Measurements from ENCODE around the gene PTCD1. TPM values are rescaled to one million over a fixed set of nuclear protein-coding genes. Genes with fewer than 3 reads are reported as not detected.
A peak's percentile ranks its signal among the peaks of the same experiment; 100 is the strongest.
"Not testable (repeated sequence)": the region's sequence is repeated elsewhere in the genome, so short reads cannot be mapped to it uniquely, and the experiment has no call there.

The PTCD1 gene
- total RNA-seq, 8 experiments from 2014 or later, result 4.9 to 18.9 (median 7.1) TPM

DNA sequence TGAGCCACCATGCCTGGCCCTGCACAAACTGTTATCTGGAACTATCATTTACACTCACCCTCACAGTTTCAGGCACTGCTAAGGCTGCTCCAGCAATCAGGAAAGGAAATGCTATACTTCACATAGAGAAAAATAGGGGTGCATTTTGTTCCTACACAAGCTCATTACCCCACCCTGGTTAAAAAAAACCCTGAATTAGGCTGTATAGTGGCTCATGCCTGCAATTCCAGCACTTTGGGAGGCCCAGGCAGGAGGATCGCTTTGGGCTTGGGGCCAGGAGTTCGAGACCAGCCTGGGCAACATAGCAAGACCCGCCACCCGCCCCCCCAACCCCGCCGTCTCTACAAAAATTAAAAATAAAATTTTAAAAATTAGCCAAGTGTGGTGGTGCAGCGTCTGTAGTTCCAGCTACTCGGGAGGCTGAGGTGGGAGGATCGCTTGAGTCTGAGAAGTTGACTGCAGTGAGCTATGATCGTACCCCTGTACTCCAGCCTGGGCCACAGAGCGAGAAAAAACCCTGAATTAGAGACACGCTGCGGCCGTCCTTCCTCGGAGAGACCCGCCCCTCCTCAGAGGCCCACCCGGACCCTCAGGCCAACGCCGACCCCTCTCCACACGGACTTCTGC lies 539 bp downstream of the PTCD1 start:
- in situ Hi-C loops (cut with MboI; ENCODE audit: low pct_unique_long_range_greater_than_20kb in 2 of 9, low sequenced_read_pairs in 9 of 9, unreplicated experiment in 9 of 9), result no loop called here
- WGBS, 10 experiments, result 0 to 30% (median 0%) methylated on average over 4 to 6 of the region's 20 CpGs; no CpG with 5 or more reads in 7 of the 10 experiments

DNA sequence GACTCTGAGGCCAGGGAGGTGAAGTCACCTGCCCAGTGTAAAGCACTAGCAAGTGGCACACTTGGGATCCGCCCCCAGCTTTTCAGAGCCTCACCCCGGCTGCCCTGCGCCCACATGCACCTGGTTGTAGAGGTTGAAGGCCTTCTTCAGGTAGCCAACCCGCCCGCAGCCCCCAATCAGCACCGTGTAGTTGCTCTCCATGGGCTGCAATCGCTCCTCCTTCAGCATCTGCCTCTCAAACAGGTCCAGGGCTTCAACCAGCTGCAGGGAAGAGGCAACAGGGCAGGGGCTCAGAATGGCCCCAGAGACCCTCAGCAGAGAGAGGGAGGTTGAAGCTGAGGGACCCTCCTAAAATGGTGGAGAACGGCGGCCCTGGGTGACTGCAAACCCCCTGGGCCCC lies 5.4 kb downstream of the PTCD1 start:
- in situ Hi-C loops (cut with MboI; ENCODE audit: low pct_unique_long_range_greater_than_20kb in 2 of 9, low sequenced_read_pairs in 9 of 9, unreplicated experiment in 9 of 9), result no loop called here
- no peak overlapping the region for H3K27ac ChIP-seq
- 67% methylated on average over 1 of the region's 9 CpGs; no CpG with 5 or more reads in 9 of the 10 experiments for WGBS, 10 experiments
- no peak overlapping the region for H3K4me3 ChIP-seq
- no peak for ATAC-seq (replicated peaks in 6 of 8)
- peaks cover 0 to 5% of the 10 kb centered on the region in 2 donors for H3K4me1 ChIP-seq (replicated peaks in 1 of 2)

More for the DNA sequence above, 539 bp downstream of the PTCD1 start:
- Histone ChIP-seq H3K27ac (peak overlapping the region; percentile 45 to 81), H3K4me3 (peak overlapping the region; percentile 70 to 94 (median 90)), H3K4me1 (replicated peaks in 1 of 2) (peaks cover 9 to 13% of the 10 kb centered on the region in 2 donors)
- ATAC-seq (replicated peaks in 6 of 8), result peak; percentile 14 to 34 (median 22)

DNA sequence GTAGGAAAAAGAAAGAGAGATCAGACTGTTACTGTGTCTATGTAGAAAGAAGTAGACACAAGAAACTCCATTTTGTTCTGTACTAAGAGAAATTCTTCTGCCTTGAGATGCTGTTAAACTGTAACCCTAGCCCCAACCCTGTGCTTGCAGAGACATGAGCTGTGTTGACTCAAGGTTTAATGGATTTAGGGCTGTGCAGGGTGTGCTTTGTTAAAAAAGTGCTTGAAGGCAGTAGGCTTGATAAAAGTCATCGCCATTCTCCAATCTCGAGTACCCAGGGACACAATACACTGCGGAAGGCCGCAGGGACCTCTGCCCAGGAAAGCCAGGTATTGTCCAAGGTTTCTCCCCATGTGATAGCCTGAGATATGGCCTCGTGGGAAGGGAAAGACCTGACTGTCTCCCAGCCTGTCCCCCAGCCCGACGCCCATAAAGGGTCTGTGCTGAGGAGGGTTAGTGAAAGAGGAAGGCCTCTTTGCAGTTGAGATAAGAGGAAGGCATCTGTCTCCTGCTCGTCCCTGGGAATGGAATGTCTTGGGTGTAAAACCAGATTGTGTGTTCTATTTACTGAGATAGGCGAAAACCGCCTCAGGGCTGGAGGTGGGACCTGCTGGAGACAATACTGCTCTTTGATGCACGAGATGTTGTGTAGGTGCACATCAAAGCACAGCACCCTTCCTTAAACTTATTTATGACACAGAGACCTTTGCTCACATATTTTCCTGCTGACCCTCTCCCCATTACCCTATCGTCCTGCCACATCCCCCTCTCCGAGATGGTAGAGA lies 6.7 kb downstream of the PTCD1 start:
- H3K4me1 ChIP-seq (replicated peaks in 1 of 2); H3K4me3 ChIP-seq; ATAC-seq (replicated peaks in 6 of 8); H3K27ac ChIP-seq; in situ Hi-C loops (cut with MboI; ENCODE audit: low pct_unique_long_range_greater_than_20kb in 2 of 9, low sequenced_read_pairs in 9 of 9, unreplicated experiment in 9 of 9): not testable (repeated sequence)
- 83 to 100% (median 100%) methylated on average over 1 to 5 of the region's 13 CpGs; no CpG with 5 or more reads in 2 of the 10 experiments for WGBS, 10 experiments

DNA sequence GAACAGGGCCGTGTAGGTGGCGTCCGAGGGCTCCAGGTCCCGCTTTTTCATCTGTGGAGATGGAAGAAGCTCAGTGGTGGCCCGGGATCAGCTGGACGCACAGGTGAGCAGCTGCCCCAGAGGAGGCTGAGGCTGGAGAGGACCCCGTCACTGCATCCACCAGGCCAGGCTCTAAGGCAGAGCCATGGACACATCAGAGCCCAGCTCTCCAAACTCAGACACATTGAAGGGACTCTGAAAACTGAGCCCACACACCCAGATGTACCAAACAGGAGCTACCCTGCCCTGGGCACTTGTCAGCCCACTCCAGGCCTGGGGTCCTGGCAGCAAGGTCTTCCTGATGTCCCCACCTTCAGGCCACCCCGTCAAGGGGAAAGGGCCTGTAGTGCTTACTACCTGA lies 8.8 kb downstream of the PTCD1 start:
- Histone ChIP-seq H3K27ac (no peak overlapping the region), H3K4me3 (no peak overlapping the region), H3K4me1 (replicated peaks in 1 of 2) (no peaks in the 10 kb centered on the region)
- WGBS, 10 experiments, result 76 to 100% (median 90%) methylated on average over 1 to 7 of the region's 8 CpGs; no CpG with 5 or more reads in 6 of the 10 experiments
- ATAC-seq (replicated peaks in 6 of 8), result no peak
- in situ Hi-C loops (cut with MboI; ENCODE audit: low pct_unique_long_range_greater_than_20kb in 2 of 9, low sequenced_read_pairs in 9 of 9, unreplicated experiment in 9 of 9), result no loop called here

DNA sequence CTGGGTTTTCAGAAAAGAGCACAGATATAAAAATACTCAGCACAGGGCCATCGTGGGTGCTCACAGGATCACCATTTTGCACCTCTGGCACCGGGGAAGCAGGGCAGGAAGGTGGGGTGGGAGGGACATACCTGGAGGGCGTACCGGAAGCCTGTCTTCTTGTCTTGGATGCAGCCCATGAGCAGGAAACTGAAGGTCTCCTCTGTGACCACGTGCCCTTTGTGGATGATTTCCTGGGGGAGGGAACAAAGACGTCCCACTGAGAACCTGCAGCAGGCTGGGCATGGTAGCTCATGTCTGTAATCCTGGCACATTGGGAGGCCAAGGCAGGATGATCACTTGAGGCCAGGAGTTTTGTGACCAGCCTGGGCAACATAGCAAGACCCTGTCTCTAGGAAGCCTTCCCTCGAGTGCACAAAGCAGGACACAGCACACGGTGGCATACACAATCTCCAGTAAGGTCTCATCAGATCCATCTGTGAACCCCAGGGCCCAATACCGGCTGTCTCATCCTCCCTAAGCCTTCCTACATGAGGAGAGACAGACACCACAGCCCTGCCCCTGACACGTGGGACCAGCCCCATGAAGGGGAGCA lies 9.5 kb downstream of the PTCD1 start:
- Histone ChIP-seq H3K4me1 (replicated peaks in 1 of 2) (no peaks in the 10 kb centered on the region), H3K27ac (no peak overlapping the region), H3K4me3 (no peak overlapping the region)
- ATAC-seq (replicated peaks in 6 of 8), result no peak
- 50 to 100% (median 89%) methylated on average over 1 to 3 of the region's 10 CpGs; no CpG with 5 or more reads in 4 of the 10 experiments for WGBS, 10 experiments
- in situ Hi-C loops (cut with MboI; ENCODE audit: low pct_unique_long_range_greater_than_20kb in 2 of 9, low sequenced_read_pairs in 9 of 9, unreplicated experiment in 9 of 9), result no loop called here

DNA sequence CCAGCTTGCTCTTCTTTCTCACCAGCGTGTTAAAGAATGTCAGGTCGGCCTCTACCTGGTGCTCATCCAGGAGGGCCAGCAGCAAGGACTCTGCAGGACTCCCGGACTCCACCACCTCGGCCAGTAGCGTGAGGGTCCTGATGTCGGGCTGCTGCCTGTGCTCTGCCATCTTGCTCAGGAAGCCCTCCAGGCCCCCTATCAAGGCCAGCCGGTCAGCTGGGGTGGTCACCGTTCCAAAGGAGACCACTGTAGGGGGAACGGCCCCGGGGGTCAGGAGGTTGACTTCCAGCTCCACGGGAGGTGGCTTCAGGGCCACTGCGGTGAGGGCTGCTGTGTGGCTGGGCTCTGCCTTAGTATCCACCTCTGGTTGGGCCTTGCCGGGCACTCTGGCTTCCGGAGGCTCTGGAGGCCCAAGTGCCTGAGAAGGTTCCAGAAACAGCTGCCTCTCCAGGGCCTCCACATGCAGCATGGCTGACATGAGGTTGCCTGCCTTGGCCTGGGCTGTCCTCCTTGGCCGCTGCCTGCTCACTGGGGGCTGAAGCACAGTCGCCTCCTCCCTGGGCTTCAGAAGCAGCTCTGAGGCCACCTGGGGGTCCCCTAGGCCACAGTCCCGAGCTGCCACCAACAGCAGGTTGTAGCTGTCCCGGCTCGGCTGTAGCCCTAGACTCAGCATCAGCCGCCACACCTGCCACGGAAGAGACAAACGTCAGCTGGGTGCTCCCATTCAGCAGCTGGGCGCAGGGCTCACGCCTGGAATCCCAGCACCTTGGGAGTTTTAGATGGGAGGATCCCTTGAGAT lies 13.5 kb downstream of the PTCD1 start:
- Histone ChIP-seq H3K27ac (no peak overlapping the region), H3K4me3 (no peak overlapping the region), H3K4me1 (replicated peaks in 1 of 2) (no peaks in the 10 kb centered on the region)
- peak in 1 of 8 experiments; percentile 10 for ATAC-seq (replicated peaks in 6 of 8)
- 40 to 100% (median 75%) methylated on average over 1 to 6 of the region's 24 CpGs; no CpG with 5 or more reads in 4 of the 10 experiments for WGBS, 10 experiments
- in situ Hi-C loops (cut with MboI; ENCODE audit: low pct_unique_long_range_greater_than_20kb in 2 of 9, low sequenced_read_pairs in 9 of 9, unreplicated experiment in 9 of 9), result no loop called here

DNA sequence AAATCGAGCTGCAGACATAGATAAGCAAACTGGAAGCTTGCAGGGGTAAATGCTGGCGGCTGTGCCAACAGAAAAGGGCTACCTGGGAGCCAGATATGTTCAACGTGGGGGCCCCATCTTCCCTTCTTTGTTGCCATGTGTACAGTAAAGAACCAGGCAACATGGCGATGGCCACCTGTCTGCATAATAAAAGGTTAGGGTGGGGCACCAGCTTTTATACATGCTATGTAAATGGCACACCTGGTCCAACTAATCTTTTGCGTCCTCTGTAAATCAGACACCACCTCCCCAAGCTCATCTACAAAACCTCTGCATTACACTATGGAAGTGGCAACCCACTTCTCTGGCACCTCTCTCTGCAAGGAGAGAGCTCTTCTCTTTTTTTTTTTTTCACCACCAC lies 16.0 kb downstream of the PTCD1 start:
- 0 to 100% (median 73%) methylated on average over 1 to 4 of the region's 5 CpGs; no CpG with 5 or more reads in 2 of the 10 experiments for WGBS, 10 experiments
- H3K27ac ChIP-seq, result no peak overlapping the region
- in situ Hi-C loops (cut with MboI; ENCODE audit: low pct_unique_long_range_greater_than_20kb in 2 of 9, low sequenced_read_pairs in 9 of 9, unreplicated experiment in 9 of 9), result no loop called here
- peak in 1 of 8 experiments; percentile 10 for ATAC-seq (replicated peaks in 6 of 8)
- no peaks in the 10 kb centered on the region for H3K4me1 ChIP-seq (replicated peaks in 1 of 2)
- no peak overlapping the region for H3K4me3 ChIP-seq

DNA sequence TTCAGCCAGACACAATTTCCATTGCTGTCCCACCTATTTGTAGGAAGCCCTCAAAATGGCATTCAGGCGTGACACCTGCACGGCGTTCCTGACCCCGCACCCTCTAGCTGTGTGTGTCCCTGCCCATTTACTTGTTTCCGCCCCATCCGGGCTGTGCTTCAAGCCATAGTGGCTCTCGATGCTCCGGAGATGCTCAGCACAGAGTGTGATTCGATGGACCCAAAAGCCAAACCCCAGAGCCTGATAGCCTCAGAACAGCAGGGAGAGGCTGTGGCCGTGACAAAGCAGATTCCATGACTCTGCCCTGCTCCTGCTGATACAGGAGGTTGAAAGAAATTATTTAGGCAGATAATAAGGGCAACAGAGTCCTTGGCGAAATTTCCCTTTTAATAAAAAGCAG lies 16.4 kb downstream of the PTCD1 start:
- Histone ChIP-seq H3K4me3 (no peak overlapping the region), H3K4me1 (replicated peaks in 1 of 2) (no peaks in the 10 kb centered on the region), H3K27ac (no peak overlapping the region)
- in situ Hi-C loops (cut with MboI; ENCODE audit: low pct_unique_long_range_greater_than_20kb in 2 of 9, low sequenced_read_pairs in 9 of 9, unreplicated experiment in 9 of 9), result no loop called here
- WGBS, 10 experiments, result 52 to 100% (median 98%) methylated on average over 1 to 7 of the region's 11 CpGs; no CpG with 5 or more reads in 2 of the 10 experiments
- peak in 1 of 8 experiments; percentile 74 for ATAC-seq (replicated peaks in 6 of 8)

DNA sequence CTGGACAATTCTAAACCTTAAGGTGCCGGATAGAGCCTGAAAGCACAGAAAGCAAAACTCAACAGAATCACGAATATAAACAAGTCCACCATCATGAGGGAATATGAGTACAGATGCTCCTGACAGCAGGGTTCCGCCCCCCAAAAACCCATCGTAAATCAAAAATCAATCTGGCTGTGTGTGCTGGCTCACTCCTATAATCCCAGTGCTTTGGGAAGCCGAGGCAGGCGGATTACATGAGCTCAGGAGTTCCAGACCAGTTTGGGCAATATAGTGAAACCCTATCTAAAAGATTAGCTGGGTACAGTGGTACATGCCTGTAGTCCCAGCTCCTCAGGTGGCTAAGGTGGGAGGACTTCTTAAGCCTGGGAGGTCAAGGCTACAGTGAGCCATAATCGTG lies 17.6 kb downstream of the PTCD1 start:
- in situ Hi-C loops (cut with MboI; ENCODE audit: low pct_unique_long_range_greater_than_20kb in 2 of 9, low sequenced_read_pairs in 9 of 9, unreplicated experiment in 9 of 9), result no loop called here
- Histone ChIP-seq H3K4me3 (no peak overlapping the region), H3K27ac (no peak overlapping the region), H3K4me1 (replicated peaks in 1 of 2) (no peaks in the 10 kb centered on the region)
- 12 to 98% (median 90%) methylated on average over 3 to 6 of the region's 7 CpGs; no CpG with 5 or more reads in 1 of the 10 experiments for WGBS, 10 experiments
- peak in 1 of 8 experiments; percentile 5 for ATAC-seq (replicated peaks in 6 of 8)

DNA sequence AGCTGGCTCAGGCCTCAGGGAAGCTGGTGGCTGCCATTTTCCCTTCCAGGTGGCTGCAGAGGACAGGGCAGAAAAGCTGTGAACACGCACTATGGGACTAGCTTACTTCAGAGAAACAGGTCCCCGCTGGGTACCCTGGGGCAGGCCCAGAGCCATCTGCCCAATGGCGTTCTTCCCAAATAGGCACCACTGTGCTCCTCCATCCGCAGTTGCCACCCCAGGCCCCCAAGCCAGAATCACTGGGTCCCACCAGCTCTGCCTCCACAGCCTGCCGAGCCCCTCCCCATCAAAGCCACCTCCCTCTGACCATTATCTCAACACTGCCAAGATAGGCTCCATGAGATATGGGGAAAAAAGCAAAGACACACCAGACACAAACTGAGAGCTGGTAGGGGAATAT lies 18.4 kb downstream of the PTCD1 start:
- in situ Hi-C loops (cut with MboI; ENCODE audit: low pct_unique_long_range_greater_than_20kb in 2 of 9, low sequenced_read_pairs in 9 of 9, unreplicated experiment in 9 of 9), result no loop called here
- Histone ChIP-seq H3K27ac (no peak overlapping the region), H3K4me1 (replicated peaks in 1 of 2) (no peaks in the 10 kb centered on the region), H3K4me3 (no peak overlapping the region)
- 84 to 100% (median 96%) methylated on average over 1 to 3 of the region's 5 CpGs; no CpG with 5 or more reads in 4 of the 10 experiments for WGBS, 10 experiments
- ATAC-seq (replicated peaks in 6 of 8), result peak in 3 of 8 experiments; percentile 4 to 19 (median 13)

DNA sequence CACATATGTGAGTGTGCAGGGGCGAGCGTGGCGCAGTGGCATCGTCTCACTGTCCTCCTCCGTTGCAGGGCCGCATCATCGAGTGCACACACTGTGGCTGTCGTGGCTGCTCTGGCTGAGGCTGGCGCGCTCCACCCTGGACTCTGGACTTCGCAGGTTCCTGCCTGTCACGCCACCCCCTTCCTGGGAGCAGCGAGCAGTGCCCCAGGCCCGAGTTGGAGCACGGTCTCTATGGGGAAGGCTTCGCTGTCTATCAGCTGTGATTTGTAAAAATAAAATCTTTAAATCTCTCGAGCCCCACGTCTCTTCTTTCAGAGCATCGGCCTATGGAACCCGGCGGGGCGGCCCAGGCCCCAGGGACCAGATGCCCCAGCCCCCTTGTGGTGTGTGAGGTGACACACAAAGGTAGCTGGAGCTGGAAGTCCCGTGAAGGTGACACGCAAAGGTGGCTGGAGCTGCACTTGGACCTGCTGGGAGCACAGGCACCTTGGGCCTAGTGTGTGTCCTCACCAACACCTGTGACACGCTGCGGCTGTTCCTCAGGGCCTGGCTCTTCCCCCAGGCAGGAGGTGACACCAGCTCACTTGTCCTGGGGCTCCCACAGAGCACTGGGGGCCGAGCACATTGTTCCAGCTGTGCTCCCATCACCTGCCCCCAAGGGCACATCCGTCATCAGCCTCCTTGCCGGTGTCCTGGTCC lies 19.1 kb downstream of the PTCD1 start:
- peak in 7 of 8 experiments; percentile 4 to 33 (median 31) for ATAC-seq (replicated peaks in 6 of 8)
- Histone ChIP-seq H3K27ac (no peak overlapping the region), H3K4me1 (replicated peaks in 1 of 2) (no peaks in the 10 kb centered on the region), H3K4me3 (no peak overlapping the region)
- WGBS, 10 experiments, result 60 to 100% (median 96%) methylated on average over 1 to 11 of the region's 29 CpGs; no CpG with 5 or more reads in 3 of the 10 experiments
- in situ Hi-C loops (cut with MboI; ENCODE audit: low pct_unique_long_range_greater_than_20kb in 2 of 9, low sequenced_read_pairs in 9 of 9, unreplicated experiment in 9 of 9), result no loop called here

DNA sequence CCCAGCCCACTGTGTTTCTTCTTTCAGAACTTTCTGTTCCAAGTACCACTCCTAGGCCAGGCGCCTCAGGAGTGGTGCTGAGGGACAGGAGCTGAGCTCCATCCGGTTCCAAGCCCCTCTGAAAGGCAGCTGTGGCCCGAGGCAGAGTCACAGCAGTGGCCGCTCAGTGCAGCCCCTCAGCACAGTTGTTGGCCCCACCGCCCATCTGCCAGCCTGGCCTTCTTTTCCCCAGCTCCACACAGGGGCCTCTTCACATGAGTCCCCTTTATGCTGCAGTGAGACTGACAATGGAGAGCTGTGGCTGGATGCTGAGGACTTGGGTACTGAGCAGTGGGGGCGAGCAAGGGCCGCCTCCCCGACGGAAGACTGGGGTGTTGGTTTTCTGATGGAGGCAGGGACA lies 20.3 kb downstream of the PTCD1 start:
- no peak overlapping the region for H3K4me3 ChIP-seq
- no peak overlapping the region for H3K27ac ChIP-seq
- in situ Hi-C loops (cut with MboI; ENCODE audit: low pct_unique_long_range_greater_than_20kb in 2 of 9, low sequenced_read_pairs in 9 of 9, unreplicated experiment in 9 of 9), result no loop called here
- no peak for ATAC-seq (replicated peaks in 6 of 8)
- no peaks in the 10 kb centered on the region for H3K4me1 ChIP-seq (replicated peaks in 1 of 2)
- 90 to 100% methylated on average over 2 of the region's 9 CpGs; no CpG with 5 or more reads in 8 of the 10 experiments for whole genome bisulfite sequencing, 10 experiments

Data from motor neuron (in vitro differentiated cells).